Measurements from ENCODE around the gene SGCD.

DNA sequence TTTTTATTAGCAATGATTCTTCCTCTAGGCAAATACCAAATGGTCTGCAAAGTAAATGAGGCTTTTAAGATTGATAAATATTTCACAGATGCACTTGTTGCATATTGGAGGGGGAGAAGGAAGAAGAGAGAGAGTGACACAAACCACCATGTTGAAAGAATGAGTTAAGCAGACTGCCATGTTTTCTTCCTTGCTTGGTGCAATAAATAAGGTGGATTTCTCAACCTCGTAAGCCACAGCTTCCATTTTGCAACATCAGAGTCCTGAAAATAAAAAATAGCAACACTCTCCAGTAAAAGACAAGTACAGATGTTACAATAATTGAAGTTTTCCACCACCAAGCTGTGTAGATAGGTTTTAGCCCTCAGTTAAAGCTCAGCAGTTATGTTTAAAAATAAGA lies 202.9 kb downstream of the SGCD start:
- TF ChIP-seq POLR2A (IDR thresholded peaks at IDR 0.05) (no peak), POLR2AphosphoS5 (IDR thresholded peaks at IDR 0.05) (no peak)

All from spleen (tissue), 3 donors.